ENCODE results near the gene CA5B.
"Not testable (repeated sequence)": the region's sequence is repeated elsewhere in the genome, so short reads cannot be mapped to it uniquely, and the experiment has no call there.

Gene CA5B

GRCh38 chrX:15815779-15816437 is 77.8 kb downstream of the CA5B start:
- peak; percentile 8 for DNase-seq

GRCh38 chrX:15816438-15816809 is 78.4 kb downstream of the CA5B start:
- DNase-seq = no peak

GRCh38 chrX:15816886-15817285 is 78.8 kb downstream of the CA5B start:
- DNase-seq = no peak

GRCh38 chrX:15820106-15821073 is 82.3 kb downstream of the CA5B start:
- no peak for DNase-seq

GRCh38 chrX:15822922-15823321 is 84.9 kb downstream of the CA5B start:
- no peak for DNase-seq

- DNase-seq = no peak
Measured at GRCh38 chrX:15825936-15826335, 87.9 kb downstream of the CA5B start.

GRCh38 chrX:15829217-15829616 is 91.1 kb downstream of the CA5B start:
- no peak for DNase-seq

GRCh38 chrX:15831347-15831746 is 93.3 kb downstream of the CA5B start:
- not testable (repeated sequence) for DNase-seq

- no peak for DNase-seq
Measured at GRCh38 chrX:15834053-15834452, 96.0 kb downstream of the CA5B start.

GRCh38 chrX:15834827-15835595 is 96.9 kb downstream of the CA5B start:
- DNase-seq = no peak

Measured in NCI-H2227 treated with DMSO at 0.1 percent for 48 hours (cell line).